AG09319 (cell line): ENCODE results near the gene TNFAIP8L1.

Experiments used
- DNase-seq: peaks from one replicate; pipeline ENCODE4 v3.0.0-alpha.2; 2010; ENCODE audit warnings: low read depth; ENCODE audit errors: extremely low read depth
- TF ChIP-seq, protein P1 (sequence below): IDR thresholded peaks from 2 replicates; pipeline ENCODE4 v1.5.1; 2011; ENCODE audit warnings: low read depth, mild to moderate bottlenecking, inconsistent platforms, low read length, moderate library complexity

The TNFAIP8L1 gene

DNA sequence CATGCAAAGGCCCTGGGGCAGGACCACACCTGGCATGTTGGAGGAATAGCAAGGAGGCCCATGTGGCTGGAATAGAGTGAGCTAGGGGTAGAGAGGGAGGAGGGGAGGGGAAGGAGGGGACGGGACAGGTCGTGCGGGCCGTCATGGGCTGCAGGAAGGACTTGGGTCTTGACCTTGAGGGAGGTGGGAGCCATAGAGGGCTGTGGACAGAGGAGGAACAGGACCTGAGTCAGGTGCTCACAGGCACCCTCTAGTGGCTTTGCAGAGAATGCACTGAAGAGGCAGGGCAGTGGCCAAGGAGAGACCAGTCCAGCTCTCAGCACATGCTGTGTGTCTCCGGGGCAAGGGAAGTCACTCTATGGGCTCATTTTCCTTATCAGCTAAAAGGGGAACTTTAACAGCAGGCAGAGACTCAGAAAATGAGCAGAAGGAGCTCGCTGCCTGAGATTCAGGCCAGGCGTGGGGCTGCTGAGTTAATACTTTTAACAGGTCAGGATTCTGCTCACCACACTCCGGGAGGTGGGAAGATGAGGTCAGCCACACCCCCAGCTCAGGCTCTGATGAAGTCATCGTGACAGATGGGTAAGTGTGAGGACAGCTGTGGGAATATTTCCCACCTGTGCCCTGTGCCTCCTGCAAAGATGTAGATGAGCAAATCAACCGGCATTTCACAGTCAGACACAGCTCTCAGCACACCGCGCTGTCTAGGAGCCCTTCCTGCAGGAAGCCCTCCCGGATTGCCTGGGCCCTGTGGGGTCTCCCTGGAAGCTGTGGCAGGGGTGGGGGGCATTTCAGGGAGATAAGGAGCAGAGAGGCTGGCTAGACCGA, 6.0 kb upstream of the TNFAIP8L1 start:
- DNase-seq, result no peak
- TF ChIP-seq, protein P1, sequence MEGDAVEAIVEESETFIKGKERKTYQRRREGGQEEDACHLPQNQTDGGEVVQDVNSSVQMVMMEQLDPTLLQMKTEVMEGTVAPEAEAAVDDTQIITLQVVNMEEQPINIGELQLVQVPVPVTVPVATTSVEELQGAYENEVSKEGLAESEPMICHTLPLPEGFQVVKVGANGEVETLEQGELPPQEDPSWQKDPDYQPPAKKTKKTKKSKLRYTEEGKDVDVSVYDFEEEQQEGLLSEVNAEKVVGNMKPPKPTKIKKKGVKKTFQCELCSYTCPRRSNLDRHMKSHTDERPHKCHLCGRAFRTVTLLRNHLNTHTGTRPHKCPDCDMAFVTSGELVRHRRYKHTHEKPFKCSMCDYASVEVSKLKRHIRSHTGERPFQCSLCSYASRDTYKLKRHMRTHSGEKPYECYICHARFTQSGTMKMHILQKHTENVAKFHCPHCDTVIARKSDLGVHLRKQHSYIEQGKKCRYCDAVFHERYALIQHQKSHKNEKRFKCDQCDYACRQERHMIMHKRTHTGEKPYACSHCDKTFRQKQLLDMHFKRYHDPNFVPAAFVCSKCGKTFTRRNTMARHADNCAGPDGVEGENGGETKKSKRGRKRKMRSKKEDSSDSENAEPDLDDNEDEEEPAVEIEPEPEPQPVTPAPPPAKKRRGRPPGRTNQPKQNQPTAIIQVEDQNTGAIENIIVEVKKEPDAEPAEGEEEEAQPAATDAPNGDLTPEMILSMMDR, result peak; percentile 77

DNA sequence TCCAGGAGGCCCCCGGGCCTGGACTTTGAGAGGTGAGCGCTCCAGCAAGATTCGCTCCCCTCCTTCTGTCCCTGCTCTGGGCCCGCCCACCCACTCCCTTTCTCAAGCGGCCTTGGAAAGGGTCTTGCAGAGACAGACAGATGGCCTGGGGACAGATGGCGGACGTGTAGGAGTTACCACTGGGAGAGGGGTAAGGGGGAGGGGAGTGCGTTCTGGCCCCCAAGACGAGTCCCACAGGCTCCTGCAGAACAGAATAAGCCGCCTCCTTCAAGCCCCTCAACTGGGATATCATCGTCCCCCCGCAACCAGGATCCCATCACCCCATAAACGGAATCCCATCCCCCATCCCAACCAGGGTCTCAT, 3.6 kb upstream of the TNFAIP8L1 start:
- TF ChIP-seq, protein P1, result no peak
- DNase-seq, result no peak

GRCh38 chr19:4636151-4636717, 3.1 kb upstream of the TNFAIP8L1 start:
- DNase-seq, result peak; percentile 12
- TF ChIP-seq, protein P1, result peak; percentile 62

GRCh38 chr19:4636761-4637160, 2.6 kb upstream of the TNFAIP8L1 start:
- TF ChIP-seq, protein P1, result no peak
- no peak for DNase-seq

DNA sequence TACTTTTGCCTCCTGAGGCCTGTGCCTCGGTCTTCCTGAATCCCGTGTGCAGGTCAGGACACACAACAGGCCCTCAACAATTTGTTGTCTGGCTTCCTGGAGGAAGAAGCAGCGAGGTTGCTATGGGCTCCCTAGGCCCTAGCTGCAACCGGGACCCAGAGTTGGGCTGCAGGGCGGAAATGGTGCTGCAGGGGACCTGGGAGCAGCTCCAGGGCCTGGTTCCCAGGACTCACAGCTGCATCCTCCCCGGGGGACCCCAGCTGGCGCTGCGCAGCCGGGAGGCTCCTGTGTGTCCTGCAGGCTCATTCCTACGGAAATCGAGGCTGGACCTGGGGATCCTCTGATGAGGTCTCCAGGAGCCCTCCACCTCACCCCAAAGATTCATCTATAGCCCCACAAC, 999 bp upstream of the TNFAIP8L1 start:
- TF ChIP-seq, protein P1, result no peak
- DNase-seq, result no peak

GRCh38 chr19:4639531-4640246, 373 bp downstream of the TNFAIP8L1 start:
- TF ChIP-seq, protein P1, result no peak
- DNase-seq, result no peak

DNA sequence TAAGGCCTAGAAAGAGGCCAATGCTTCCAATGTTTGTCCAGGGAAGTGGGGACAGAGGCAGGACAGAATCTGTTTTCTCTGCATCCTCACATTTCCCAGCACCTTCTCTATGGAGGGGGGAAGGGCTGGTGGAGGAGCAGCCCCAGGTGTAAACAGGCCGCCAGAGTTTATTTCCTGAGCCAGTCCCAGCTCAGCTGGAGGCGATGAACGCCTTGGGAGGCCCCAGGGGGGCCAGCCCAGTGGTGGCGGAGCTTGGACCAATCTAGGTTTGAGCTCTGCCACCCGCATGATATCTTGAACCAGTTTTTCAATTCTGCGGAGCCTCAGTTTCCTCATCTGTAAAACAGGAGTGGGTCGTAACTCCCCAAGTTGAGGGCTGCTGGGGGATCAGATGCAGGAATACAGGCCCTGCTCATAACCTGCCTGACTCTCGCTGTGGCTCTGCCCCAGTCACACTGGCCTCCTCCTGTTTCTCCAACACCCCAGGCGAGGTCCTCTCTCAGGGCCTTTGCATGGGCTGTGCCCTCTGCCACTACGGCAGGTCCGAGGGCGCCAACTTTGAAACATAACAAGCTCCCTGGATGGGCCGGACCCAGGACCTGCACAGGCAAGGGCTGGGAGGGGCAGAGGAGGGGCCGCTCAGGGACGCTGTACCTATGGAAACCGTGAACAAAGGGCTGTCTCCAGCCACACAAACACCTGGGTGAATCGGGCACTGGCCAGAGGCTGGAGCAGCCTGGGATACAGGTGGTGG, 1.1 kb downstream of the TNFAIP8L1 start:
- DNase-seq, result no peak
- TF ChIP-seq, protein P1, result no peak
